Skeletal muscle tissue (tissue), 4 donors: ENCODE results near the gene YIPF2. TPM values are rescaled to one million over a fixed set of nuclear protein-coding genes. Genes with fewer than 3 reads are reported as not detected.
"Not testable (repeated sequence)": the region's sequence is repeated elsewhere in the genome, so short reads cannot be mapped to it uniquely, and the experiment has no call there.

Experiments
- H3K27ac ChIP-seq: one replicate; pipeline ENCODE4 v1.7.0; 2013; ENCODE audit warnings: mild to moderate bottlenecking, low read depth, low read length, inconsistent platforms
- H3K27me3 ChIP-seq, 3 donors: one replicate each; pipeline ENCODE4 v1.7.0; 2013; ENCODE audit warnings: low read length in 3 of 3; ENCODE audit not compliant: control insufficient read depth in 3 of 3, insufficient read depth in 3 of 3
- H3K36me3 ChIP-seq, 3 donors: one replicate each; pipeline ENCODE4 v1.7.0; 2013; ENCODE audit warnings: low read length in 3 of 3; ENCODE audit not compliant: control insufficient read depth in 3 of 3, insufficient read depth in 3 of 3
- H3K4me1 ChIP-seq, 3 donors: one replicate each; pipeline ENCODE4 v1.7.0; 2013; ENCODE audit warnings: low read length in 3 of 3, mild to moderate bottlenecking in 3 of 3; ENCODE audit not compliant: control insufficient read depth in 3 of 3, insufficient read depth in 3 of 3
- H3K4me3 ChIP-seq, 3 donors: one replicate each; pipeline ENCODE4 v1.7.0; 2013; ENCODE audit warnings: low read length in 3 of 3
- H3K9ac ChIP-seq, 3 donors: one replicate each; pipeline ENCODE4 v1.7.0; 2013; ENCODE audit warnings: low read length in 3 of 3, mild to moderate bottlenecking in 3 of 3, moderate library complexity in 2 of 3, low read depth in 1 of 3
- H3K9me3 ChIP-seq, 3 donors: one replicate each; pipeline ENCODE4 v1.7.0; 2013; ENCODE audit warnings: low read length in 3 of 3; ENCODE audit not compliant: control insufficient read depth in 3 of 3
- total RNA-seq: library from RNA; depleted of rRNA; stranded (reverse); fragments of >200 nt; gene quantifications from one replicate; pipeline ENCODE4 v1.2.3, GENCODE V29; 2014
- donor health status: Osteomylitis.

Gene YIPF2
- total RNA-seq, 1 donor from 2014 or later, result 30.3 TPM

- Histone ChIP-seq H3K4me1 (peaks cover 72 to 80% (median 78%) of the 10 kb centered on the region in 3 donors), H3K27ac (peak overlapping the region; percentile 90), H3K36me3 (peaks cover 0 to 2% (median 0%) of the 10 kb centered on the region in 3 donors), H3K9ac (peak overlapping the region in 2 of 3 donors; percentile 35 to 57), H3K27me3 (no peaks in the 10 kb centered on the region), H3K9me3 (no peaks in the 10 kb centered on the region), H3K4me3 (no peak overlapping the region)
Measured at GRCh38 chr19:10878253-10878652, 50.2 kb downstream of the YIPF2 start.

GRCh38 chr19:10877608-10878007, 50.8 kb downstream of the YIPF2 start:
- peaks cover 65 to 80% (median 79%) of the 10 kb centered on the region in 3 donors for H3K4me1 ChIP-seq

GRCh38 chr19:10876459-10877240, 51.8 kb downstream of the YIPF2 start:
- peak overlapping the region in 2 of 3 donors; percentile 15 to 29 for H3K4me3 ChIP-seq
- no peaks in the 10 kb centered on the region for H3K9me3 ChIP-seq
- H3K27me3 ChIP-seq, result no peaks in the 10 kb centered on the region
- peak overlapping the region; percentile 47 to 73 (median 69) for H3K9ac ChIP-seq
- H3K36me3 ChIP-seq, result peaks cover 0 to 2% (median 0%) of the 10 kb centered on the region in 3 donors
- peak overlapping the region; percentile 90 for H3K27ac ChIP-seq
- peaks cover 56 to 73% (median 73%) of the 10 kb centered on the region in 3 donors for H3K4me1 ChIP-seq

More at GRCh38 chr19:10877608-10878007, 50.8 kb downstream of the YIPF2 start:
- H3K36me3 ChIP-seq, H3K27me3 ChIP-seq, H3K4me3 ChIP-seq, H3K9me3 ChIP-seq: not testable (repeated sequence)
- Histone ChIP-seq H3K9ac (peak overlapping the region in 1 of 3 donors; percentile 35), H3K27ac (peak overlapping the region; percentile 90)

- H3K27me3 ChIP-seq, result no peaks in the 10 kb centered on the region
- H3K9ac ChIP-seq, result no peak overlapping the region
- H3K27ac ChIP-seq, result no peak overlapping the region
- no peak overlapping the region for H3K4me3 ChIP-seq
- no peaks in the 10 kb centered on the region for H3K36me3 ChIP-seq
- H3K4me1 ChIP-seq, result peaks cover 34 to 51% (median 50%) of the 10 kb centered on the region in 3 donors
- H3K9me3 ChIP-seq, result no peaks in the 10 kb centered on the region
Measured at GRCh38 chr19:10874024-10874423, 54.4 kb downstream of the YIPF2 start.

- Histone ChIP-seq H3K4me1 (peaks cover 21 to 39% (median 36%) of the 10 kb centered on the region in 3 donors), H3K9me3 (no peaks in the 10 kb centered on the region), H3K9ac (peak overlapping the region; percentile 82 to 92 (median 90)), H3K27me3 (no peaks in the 10 kb centered on the region), H3K27ac (peak overlapping the region; percentile 90), H3K36me3 (no peaks in the 10 kb centered on the region), H3K4me3 (peak overlapping the region; percentile 79 to 86 (median 85))
Measured at GRCh38 chr19:10872546-10873107, 55.8 kb downstream of the YIPF2 start.

Other genes starting within 250 kb of the YIPF2 start
- 27.7 TPM for gene QTRT1, start 227.2 kb downstream of the YIPF2 start, total RNA-seq
- gene DNM2, start 210.6 kb downstream of the YIPF2 start, total RNA-seq, result 54.8 TPM
- 39.7 TPM for gene TMED1, start 92.4 kb downstream of the YIPF2 start, total RNA-seq
- 4.2 TPM for gene C19orf38, start 80.2 kb downstream of the YIPF2 start, total RNA-seq
- 19.8 TPM for gene CARM1, start 57.1 kb downstream of the YIPF2 start, total RNA-seq
- gene TIMM29, start 172 bp upstream of the YIPF2 start, total RNA-seq, result 25.6 TPM
- gene SMARCA4, start 32.4 kb upstream of the YIPF2 start, total RNA-seq, result 58.5 TPM
- 45.9 TPM for gene LDLR, start 160.8 kb upstream of the YIPF2 start, total RNA-seq
- gene SPC24, start 227.1 kb upstream of the YIPF2 start, total RNA-seq, result 12.0 TPM